AG20443 (cell line): ENCODE measurements around the gene RPL12.
A peak's percentile ranks its signal among the peaks of the same experiment; 100 is the strongest.

Source experiments
- DNase-seq: peaks from one replicate; pipeline ENCODE4 v3.0.0; 2012; ENCODE audit warnings: low spot score, mixed read lengths

RPL12 gene

DNA sequence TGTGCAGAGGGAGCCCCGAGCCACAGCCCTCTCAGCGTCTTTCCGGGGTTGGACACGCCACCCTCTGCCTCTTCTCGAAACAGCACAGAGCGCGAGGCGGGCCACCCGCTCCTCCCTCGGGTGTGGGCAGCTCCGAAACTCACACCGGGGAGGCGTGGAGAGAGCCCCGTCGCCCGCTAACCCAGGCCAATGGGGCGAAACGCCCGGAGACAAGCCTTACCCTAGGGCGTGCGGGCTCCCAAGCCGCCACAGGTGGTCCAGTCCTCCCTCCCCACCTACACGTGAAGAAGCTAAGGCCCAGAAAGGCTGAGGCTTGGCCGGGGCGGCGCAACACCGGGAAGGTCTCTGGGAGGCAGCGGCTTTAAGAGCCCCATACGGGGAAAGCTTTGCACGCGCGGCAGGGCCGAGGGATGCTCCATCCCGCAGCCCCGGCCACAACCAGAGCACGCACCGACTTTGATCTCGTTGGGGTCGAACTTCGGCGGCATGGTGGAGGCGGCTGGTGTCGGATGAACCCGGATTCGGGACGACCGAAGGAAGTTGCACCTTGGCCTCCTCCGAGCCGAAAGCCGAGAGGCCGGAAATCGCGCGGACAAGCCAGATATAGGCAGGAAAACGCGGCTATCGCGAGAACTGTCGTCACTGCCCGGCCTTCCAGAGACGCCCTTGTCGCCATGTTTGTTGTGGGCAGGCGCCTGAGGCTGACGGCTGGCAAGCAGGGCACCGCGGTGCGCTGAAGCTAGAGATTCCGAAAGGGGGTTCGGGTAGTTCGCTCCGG, at the start of gene RPL12, which contains the start of gene LRSAM1:
TSS of gene RPL12 (minus strand) at position 577 of the 778 bp plus-strand sequence. CDS start at position 488, 89 bp downstream.
TSS of gene LRSAM1 (plus strand) at position 681 of the 778 bp plus-strand sequence. CDS start 3,018 bp downstream, outside the sequence.
- DNase-seq = peak; percentile 97

DNA sequence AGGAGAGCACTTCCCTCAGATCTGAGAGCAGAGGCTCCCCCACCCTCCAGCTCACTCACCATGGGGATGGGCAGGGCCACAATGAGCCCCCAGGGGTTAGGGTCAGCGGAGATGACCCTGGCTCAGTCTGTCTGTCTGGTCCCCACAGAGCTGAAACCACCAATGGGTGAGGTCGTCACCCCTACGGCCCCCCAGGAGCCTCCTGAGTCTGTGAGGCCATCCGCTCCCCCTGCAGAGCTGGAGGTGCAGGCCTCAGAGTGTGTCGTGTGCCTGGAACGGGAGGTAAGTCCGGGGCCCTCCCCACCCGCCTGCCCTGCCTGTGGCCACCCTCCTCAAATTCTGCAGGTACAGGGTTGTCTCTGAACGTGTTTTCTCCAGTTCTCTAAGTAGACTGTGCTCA, 49.7 kb upstream of the RPL12 start:
- DNase-seq = no peak

DNA sequence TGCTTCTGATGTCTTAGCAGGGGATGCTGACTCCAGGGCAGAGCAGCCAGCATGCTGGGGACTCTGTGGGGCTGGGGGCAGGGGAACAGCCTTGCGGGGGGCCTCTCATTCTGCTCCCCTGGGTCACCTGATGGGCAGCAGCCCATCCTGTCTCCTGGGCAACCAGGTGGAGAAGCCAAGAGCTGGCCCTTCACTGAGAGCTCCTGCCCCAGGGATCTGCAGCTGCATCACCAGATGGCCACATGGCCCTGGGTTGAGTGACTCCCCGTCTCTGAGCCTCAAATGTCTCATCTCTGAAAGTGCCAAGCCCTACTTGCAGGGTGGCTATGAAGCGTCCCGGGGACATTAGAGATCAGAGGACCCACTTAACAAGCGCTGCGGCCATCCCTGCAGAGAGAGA, 49.2 kb upstream of the RPL12 start:
- DNase-seq = no peak

DNA sequence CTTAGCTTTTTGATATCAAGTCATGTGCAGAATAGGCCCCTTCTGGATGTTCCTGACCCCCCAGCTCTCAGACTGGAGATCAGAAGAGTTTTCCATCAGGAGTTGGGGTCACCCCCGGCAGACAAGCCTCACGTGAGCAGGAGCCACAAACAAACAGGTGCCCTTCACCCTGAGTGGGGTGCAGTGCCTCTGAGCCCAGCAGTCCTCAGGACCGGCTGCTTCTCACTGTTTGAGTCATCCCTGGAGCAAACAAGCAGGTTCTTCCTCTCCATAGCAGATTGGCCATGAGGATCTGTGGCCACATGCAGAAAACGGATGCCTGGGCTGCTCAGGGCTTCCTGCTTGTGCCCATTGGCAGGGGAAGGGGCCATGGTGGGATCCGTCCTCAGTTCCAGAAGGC, 47.1 kb upstream of the RPL12 start:
- no peak for DNase-seq

DNA sequence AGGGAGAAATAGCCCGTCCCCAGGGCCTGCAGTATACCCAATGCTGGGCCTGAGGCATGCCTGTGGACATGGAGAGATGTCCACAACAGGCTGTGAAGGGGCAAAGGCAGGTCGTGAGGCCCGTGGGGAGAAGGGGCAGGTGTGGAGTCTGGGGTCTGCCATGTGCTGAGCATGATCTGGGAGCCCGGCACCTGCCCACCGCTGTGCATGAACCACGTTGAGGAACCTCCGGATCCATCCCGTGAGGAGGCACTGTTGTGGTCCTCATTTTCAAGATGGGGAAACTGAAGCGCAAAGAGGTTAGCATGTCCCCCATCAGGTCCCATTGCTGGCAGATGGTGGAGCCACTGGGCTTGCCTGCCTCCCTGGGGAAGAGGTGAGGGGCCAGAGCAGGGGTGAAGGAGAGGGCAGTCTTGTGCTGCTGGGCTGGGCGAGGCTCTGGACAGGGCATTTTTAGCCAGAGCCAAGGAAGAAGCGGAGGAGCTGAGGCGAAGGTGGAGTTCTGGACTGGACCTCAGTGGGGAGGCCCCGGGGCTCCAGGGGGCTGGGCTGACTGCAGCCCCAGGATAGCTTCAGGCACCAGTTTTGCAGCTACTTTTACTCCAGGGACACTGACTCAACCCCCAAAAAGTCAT, 46.6 kb upstream of the RPL12 start:
- no peak for DNase-seq

DNA sequence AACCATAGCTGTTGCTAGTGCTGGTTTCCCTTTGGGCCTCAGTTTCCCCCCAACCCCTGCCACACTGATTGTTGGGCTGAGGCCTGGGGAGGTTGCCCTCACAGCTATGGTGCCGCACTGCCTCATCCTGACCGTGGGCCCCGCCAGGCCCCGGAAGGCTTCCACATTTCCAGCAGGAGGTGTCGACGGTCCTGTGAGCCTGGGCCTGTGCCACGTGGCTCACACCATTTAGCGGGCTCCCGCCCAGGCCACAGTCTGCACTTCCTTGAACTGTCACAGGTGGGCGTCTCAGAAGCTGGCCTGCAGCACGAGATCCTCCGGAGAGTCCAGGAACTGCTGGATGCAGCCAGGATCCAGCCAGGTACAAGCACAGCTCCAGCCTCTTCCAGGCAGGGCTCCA, 45.8 kb upstream of the RPL12 start:
- no peak for DNase-seq

DNA sequence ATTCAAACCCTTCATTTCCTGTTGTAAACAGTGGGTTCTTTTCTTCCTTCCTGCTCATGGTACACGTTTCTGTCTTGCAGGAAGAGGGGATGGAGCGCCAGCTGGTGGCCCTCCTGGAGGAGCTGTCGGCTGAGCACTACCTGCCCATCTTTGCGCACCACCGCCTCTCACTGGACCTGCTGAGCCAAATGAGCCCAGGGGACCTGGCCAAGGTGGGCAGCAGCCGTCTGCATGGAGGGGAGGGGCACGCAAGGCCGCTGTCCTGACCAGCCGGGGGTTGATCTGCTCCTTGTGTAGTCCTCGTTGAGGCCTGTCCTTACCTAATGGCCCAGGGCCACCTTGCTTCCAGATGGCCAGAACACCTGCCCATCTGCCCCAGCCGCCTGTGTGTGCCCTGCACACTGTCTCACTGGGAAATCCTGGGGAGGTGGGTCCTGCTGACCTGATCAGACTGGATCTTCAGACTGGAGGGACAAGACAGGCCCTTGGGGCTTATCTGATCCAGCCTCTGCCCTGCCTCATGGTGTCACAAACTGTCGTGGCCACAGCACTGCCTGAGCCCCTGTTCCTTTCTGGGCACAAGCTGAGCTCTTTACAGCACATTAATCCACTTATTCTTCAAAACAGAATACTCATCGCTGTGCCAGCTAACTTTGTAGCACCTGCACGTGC, 44.8 kb upstream of the RPL12 start:
- DNase-seq = no peak

DNA sequence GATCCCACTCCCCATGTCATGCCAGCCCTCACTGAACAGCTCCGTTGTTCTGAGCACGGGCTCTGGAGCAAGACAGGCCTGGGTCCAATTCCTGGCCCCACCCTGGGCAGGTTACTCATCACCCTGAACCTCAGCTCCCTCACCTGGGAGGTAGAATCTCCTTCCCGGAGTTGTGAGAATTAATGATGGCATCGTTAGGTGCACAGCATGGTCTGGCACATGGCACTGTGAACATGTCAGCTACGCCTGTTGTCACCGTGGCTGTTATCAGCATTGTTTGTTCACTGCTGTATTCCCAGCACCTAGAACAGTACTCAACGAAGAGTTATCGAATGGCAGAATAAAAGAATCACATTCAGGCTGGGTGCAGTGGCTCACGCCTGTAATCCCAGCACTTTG, 43.1 kb upstream of the RPL12 start:
- DNase-seq = no peak

DNA sequence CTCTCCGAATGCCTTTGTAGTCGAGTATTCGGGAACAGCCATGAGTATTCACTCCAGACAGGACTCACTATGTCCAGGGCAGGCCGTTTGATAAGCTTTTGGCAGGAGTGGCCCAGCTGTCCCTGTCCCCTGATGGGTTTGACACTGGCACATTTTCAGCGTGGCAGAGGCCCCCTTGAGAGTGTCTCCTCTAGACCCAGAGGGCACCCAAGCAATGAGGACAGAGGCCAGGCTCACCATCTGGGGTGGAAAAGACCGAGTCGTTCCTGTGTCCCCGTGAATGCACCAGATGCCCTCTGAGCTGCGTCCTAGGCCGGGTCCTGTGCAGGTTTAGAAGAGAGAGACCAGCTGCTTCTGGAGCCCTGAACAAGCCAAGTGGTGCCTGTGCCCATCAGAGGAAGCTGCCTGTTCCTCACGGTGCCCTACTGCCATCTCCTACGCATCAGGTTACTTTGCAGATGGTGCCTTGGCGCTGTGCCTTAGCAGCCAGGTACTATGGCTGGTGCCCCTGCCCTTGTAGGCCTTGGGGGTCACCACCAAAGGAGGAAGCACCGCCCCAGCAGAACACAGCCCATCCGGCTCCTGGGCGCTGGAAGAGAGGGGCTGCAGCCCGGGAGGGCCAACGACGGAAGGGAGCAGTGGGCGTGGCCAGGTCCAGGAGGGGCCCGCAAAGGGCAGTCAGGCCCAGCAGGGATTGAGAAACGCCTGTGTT, 42.5 kb upstream of the RPL12 start:
- no peak for DNase-seq

DNA sequence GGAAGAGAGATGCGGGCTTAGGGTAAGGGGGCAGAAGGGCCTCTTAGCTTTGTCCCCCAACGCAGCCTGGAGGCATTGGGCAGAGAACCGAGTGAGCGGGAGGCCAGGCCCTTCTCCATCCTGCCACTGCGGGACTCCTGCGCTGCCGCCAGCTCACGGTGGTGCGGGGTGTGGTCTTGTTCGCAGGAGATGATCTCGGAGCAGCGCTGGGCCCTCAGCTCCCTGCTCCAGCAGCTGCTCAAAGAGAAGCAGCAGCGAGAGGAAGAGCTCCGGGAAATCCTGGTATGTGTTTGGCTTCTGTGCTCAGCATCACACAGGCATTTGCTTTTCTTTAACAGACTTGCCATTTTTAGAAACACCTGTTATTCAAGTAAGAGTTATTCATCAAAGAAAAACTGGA, 41.4 kb upstream of the RPL12 start:
- no peak for DNase-seq

DNA sequence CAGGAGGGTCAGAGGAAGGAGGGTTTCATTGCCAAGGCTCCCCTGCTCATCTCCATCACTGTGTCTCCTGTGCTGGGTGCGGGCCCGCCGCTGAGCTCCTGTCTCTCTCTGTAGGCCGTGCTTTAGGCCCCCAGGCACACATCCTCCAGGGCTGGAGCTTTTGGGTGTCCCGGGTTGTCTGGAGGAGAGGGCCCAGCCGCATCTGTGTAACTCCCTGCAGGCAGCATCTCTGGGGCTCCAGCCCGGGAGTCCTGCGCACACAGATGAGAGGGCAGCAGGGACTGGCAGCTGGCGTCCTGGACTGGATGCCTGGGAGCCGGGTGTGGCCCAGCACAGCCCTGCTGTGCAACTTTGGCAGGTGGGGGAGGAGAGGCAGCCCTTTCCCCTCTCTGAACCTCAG, 40.3 kb upstream of the RPL12 start:
- no peak for DNase-seq

DNA sequence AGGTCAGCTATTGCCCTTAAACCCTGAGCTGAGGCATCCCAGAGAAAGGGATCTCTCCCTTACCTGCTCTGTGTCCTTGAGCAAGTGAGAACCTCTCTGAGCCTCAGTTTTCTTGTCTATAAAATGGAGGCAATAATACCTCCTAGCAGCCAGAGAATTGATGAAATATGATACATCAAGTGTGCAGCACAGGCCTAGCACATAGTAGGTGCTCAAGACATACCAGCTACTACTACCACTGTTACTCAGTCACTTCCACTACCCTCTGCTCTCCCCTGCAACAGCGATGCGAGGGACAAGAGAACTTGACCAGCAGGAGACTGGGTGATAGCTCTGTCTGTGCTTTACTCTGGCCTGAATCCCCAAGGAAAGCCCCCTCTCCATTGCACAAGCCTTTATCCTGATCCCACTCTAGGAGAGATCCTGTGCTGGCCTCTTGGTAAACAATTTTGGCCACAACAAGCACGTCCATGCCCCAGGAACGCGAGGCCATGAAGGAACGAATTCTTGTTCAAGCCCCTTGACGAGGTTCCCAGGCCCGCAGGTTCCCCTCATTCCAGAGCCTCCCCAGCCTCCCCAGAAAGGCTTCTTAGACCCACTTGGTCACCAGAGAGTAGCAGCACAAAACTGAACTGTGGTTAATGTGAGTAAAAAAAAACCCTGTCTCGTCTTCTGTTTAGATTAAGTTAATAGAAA, 39.5 kb upstream of the RPL12 start:
- no peak for DNase-seq

DNA sequence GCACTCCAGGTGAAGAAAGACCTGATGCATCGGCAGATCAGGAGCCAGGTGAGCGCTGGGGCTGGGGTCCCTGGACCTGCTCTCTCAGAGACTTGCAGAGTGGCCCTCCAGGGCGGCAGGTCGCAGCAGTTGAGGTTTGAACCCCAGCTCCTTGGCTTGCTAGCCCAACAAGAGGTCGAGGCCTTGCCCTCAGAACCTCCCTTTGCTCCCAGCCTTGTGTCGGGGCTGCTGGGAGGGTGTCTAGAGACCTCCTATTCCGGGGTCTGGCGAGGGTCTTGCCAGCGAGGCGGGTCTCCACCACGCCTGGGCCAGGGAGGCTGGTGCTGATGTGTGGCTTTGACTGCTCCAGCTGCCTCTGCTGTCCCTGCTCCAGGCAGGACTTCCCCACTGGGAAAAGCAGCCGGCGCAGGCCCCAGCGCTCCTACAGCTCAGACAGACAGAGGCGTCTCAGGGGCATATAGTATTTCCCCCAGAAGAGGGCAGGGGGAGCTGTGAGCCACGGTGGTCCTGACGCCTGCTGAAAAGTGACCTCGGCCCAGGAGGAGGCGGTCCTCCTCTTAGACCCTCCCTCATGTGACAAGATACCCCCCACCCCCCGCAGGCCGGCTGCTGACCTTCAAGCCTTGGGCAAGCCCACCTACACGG, 38.4 kb upstream of the RPL12 start:
- no peak for DNase-seq

DNA sequence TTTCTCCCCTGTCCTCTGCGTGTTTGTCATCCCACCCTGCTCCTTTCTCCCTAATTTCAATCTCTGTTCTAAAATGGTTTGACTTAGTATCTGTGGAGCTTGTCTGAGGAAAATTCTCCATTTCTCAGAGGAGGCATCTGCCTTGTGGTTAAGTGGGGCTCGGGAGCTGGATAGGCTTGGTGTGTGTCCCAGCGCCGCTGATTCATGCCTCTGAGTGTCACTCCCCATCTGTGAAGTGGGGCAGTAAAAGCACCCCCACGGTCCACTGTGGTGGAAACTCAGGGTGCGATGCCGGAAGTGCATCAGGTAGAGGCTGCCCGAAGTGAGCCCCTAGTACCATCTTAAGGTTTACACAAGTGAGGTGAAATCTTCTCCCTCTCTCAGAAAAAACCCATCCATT, 37.7 kb upstream of the RPL12 start:
- no peak for DNase-seq

DNA sequence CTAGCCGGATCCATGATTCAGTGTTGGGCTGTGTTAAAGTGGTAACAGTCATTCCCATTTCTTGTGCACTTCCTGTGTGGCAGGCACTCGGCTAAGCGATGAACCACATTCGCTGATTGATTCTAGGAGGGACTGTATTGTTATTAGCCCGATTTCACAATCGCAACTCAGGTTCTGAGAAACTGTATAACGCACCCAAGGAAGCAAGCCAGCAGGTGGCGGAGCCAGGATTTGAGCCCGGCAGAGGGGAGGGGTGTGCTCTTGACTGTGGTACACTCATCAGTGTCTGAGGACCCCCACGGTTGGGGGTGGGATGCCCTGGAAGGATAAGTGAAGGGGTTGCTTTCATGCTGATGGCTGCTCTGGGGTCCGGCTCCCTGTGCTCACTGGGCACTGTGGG, 34.8 kb upstream of the RPL12 start:
- DNase-seq = no peak

DNA sequence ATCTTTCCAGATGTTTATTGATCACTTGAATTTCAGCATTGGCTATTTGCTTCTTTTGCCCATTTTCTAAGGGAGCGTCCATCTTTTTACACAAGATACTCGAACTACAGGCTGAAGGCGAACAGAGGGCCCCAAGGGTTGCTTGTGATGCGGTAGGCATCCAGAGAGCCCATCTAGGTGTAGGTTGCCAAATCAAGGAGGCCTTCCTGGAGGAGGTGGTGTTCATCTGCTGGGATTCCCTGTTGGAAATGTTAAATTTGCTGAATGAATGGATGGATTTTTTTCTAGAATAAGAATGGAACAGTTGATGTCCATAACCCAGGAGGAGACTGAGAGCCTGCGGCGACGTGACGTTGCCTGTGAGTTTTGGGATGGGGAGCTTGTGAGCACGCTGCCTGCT, 31.5 kb upstream of the RPL12 start:
- no peak for DNase-seq

DNA sequence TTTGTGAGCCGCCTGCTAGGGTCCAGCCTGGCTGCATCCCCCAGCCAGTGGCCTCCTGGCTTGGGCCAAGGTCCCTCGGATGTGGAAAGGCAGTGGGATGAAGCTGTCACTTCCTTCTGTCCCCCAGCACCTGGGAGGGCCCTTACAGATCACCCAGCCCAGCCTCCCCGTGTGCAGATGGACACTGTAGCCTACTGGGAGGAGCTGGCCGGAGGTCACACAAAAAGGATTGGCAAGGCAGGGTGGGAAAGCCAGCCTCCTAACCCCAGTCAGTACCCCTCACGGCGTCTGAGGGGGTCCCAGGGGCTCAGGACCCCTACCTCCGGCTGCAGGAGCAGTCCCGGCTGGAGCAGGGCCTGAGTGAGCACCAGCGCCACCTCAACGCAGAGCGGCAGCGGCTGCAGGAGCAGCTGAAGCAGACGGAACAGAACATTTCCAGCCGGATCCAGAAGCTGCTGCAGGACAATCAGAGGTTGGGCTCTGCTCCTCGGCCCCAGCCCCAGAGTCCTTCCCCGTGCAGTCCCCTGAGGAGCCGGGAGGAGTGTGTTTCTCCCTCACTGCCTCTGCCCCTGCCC, 28.4 kb upstream of the RPL12 start:
- DNase-seq = no peak

DNA sequence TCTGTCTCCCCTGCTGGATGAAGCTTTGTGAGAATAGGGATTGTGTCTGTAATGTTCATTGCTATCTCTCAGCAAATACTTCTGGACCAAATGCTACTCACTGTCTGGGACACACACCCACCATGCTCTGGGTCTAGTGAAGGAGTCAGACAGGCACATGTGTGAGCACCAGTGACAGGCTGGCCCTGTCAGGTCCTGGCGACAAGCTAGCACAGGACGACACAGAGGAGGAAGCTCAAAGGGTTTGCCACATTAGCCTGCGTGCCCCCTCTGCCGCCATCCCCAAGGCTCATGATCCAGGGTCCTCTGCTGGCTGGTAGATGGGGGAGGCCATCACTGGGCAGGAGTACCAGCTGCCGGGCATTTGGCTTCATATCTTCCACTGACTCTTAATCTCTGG, 23.4 kb upstream of the RPL12 start:
- DNase-seq = no peak

DNA sequence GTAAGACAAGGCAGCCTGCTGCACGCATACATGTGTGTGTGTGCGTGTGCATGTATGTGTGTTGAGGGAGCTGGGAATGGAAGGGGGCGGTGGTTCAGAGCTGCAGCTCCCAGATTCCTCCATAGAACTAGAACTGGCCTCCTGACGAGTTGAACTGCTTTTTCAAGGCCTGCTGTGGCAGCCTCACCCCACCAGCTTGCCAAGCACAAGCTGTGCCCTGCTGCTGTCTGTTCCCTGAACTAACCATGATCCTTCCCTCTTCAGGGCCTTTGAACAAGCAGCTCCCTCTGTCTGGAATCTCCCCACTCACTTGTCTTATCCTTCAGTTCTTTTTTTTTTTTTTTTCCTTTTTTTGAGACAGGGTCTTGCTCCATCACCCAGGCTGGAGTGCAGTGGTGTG, 22.7 kb upstream of the RPL12 start:
- no peak for DNase-seq

DNA sequence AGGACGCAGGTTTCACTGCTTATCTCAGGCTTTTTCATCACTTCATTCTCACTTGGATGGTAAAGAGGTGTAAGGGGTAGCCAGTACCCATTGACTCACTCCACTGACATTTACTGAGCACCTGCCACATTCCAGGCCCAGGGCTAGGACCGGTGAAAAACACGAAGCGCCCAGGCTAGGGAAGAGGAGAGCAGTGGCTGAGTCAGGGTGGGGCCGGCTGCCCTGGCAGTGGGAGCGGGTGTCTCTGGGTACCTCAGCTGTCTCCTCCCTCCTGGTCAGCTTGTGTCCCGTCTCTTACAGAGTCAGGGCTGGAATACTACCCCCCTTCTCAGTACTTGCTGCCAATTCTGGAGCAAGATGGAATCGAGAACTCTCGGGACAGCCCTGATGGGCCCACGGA, 22.3 kb upstream of the RPL12 start:
- DNase-seq = no peak

DNA sequence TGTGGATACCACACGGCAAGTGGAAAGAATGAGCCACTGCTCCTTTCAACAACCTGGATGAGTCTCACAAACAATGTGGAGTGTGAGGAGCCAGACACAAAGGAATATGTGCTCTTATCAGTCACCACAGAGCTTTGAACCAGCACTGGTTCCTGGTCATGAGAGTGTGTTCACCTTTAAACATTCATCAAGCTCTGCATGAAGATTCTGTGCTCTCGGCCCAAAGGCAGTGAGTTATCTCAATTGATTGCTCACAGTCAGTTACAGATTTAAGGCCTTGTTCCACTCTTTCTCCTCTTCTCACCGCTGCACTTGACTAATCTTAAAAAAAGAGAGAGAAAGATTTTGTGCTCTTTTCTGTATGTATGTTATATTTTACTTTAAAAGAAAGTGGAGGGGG, 19.5 kb upstream of the RPL12 start:
- DNase-seq = no peak
